Loucy (cell line): Measurements from ENCODE around the gene AGRN.

ENCODE experiments used
- H2AFZ ChIP-seq: fragments of 200-600 bp; sonication (generic); 2 replicates; pipeline ENCODE4 v1.6.0; 2016; ENCODE audit warnings: antibody characterized with exemption, mild to moderate bottlenecking, low read length, moderate library complexity
- H3F3A ChIP-seq: fragments of 200-600 bp; 2 replicates; pipeline ENCODE4 v1.6.0; 2016; ENCODE audit warnings: antibody characterized with exemption, low read depth, mild to moderate bottlenecking
- H3K27me3 ChIP-seq: fragments of 200-600 bp; sonication (generic); 2 replicates; pipeline ENCODE4 v1.6.1; 2014; ENCODE audit warnings: low read length, mild to moderate bottlenecking; ENCODE audit not compliant: insufficient read depth, poor library complexity, severe bottlenecking
- H3K36me3 ChIP-seq: fragments of 200-600 bp; sonication (generic); 2 replicates; pipeline ENCODE4 v1.6.1; 2016; ENCODE audit warnings: low read length; ENCODE audit not compliant: insufficient read depth
- H3K4me1 ChIP-seq: fragments of 200-600 bp; sonication (generic); 2 replicates; pipeline ENCODE4 v1.5.1; 2014; ENCODE audit warnings: low read length, mild to moderate bottlenecking; ENCODE audit not compliant: insufficient read depth, poor library complexity, severe bottlenecking
- H3K4me2 ChIP-seq: fragments of 200-600 bp; sonication (generic); 2 replicates; pipeline ENCODE4 v1.6.0; 2014; ENCODE audit warnings: antibody characterized with exemption, low read length, low read depth, mild to moderate bottlenecking; ENCODE audit not compliant: poor library complexity, severe bottlenecking
- H3K4me3 ChIP-seq: fragments of 200-600 bp; sonication (generic); 2 replicates; pipeline ENCODE4 v1.5.1; 2014; ENCODE audit warnings: low read length, mild to moderate bottlenecking, mixed read lengths; ENCODE audit not compliant: poor library complexity, severe bottlenecking
- H3K79me2 ChIP-seq: fragments of 200-600 bp; sonication (generic); 2 replicates; pipeline ENCODE4 v1.6.1; 2014; ENCODE audit warnings: low read length; ENCODE audit not compliant: insufficient read depth
- H3K9ac ChIP-seq: fragments of 200-600 bp; sonication (generic); 2 replicates; pipeline ENCODE4 v1.6.0; 2014; ENCODE audit warnings: mild to moderate bottlenecking, low read depth, low read length, moderate library complexity; ENCODE audit not compliant: poor library complexity, severe bottlenecking
- H3K9me2 ChIP-seq: fragments of 200-600 bp; sonication (generic); replicated peaks from 2 replicates; pipeline ENCODE4 v1.6.1; 2016; ENCODE audit warnings: low read depth, low read length, mixed read lengths
- H3K9me3 ChIP-seq: fragments of 200-600 bp; sonication (generic); 2 replicates; pipeline ENCODE4 v1.6.1; 2014; ENCODE audit warnings: mild to moderate bottlenecking, antibody characterized with exemption, low read length, low read depth; ENCODE audit not compliant: insufficient read depth
- H4K20me1 ChIP-seq: fragments of 200-600 bp; sonication (generic); 2 replicates; pipeline ENCODE4 v1.6.0; 2014; ENCODE audit warnings: antibody characterized with exemption, low read length, mild to moderate bottlenecking; ENCODE audit not compliant: insufficient read depth, poor library complexity, severe bottlenecking
- CTCF ChIP-seq: fragments of 200-600 bp; sonication (generic); conservative IDR thresholded peaks from 2 replicates; pipeline ENCODE4 v1.5.1; 2014; ENCODE audit warnings: mild to moderate bottlenecking, antibody characterized with exemption, low read length
- EZH2phosphoT487 ChIP-seq: fragments of 200-600 bp; IDR thresholded peaks from 2 replicates; pipeline ENCODE4 v1.6.1; 2018; ENCODE audit warnings: antibody characterized with exemption, mild to moderate bottlenecking, moderate library complexity, borderline replicate concordance

The AGRN gene

GRCh38 chr1:1090424-1091343 lies 70.8 kb downstream of the AGRN start:
- Histone ChIP-seq H3K27me3 (no peaks in the 10 kb centered on the region), H3K79me2 (no peaks in the 10 kb centered on the region), H2AFZ (no peak overlapping the region), H3F3A (no peaks in the 10 kb centered on the region), H4K20me1 (no peaks in the 10 kb centered on the region), H3K4me2 (no peak overlapping the region), H3K4me1 (no peaks in the 10 kb centered on the region), H3K9ac (no peak overlapping the region), H3K4me3 (no peak overlapping the region), H3K9me3 (no peaks in the 10 kb centered on the region), H3K9me2 (no peaks in the 10 kb centered on the region), H3K36me3 (no peaks in the 10 kb centered on the region)
- TF ChIP-seq CTCF (no peak), EZH2phosphoT487 (no peak)

GRCh38 chr1:1091344-1092148 lies 71.6 kb downstream of the AGRN start:
- Histone ChIP-seq H2AFZ (no peak overlapping the region), H3K79me2 (no peaks in the 10 kb centered on the region), H3K9me2 (no peaks in the 10 kb centered on the region), H3K9me3 (no peaks in the 10 kb centered on the region), H4K20me1 (no peaks in the 10 kb centered on the region), H3K4me3 (no peak overlapping the region), H3F3A (no peaks in the 10 kb centered on the region), H3K36me3 (no peaks in the 10 kb centered on the region), H3K4me1 (no peaks in the 10 kb centered on the region), H3K9ac (no peak overlapping the region), H3K27me3 (no peaks in the 10 kb centered on the region), H3K4me2 (no peak overlapping the region)
- TF ChIP-seq EZH2phosphoT487: no peak
- no peak for TF ChIP-seq CTCF

GRCh38 chr1:1092149-1092855 lies 72.4 kb downstream of the AGRN start:
- Histone ChIP-seq H3K9me2 (no peaks in the 10 kb centered on the region), H3K9ac (no peak overlapping the region), H2AFZ (no peak overlapping the region), H3K4me2 (no peak overlapping the region), H3K27me3 (no peaks in the 10 kb centered on the region), H4K20me1 (no peaks in the 10 kb centered on the region), H3K4me3 (no peak overlapping the region), H3K36me3 (no peaks in the 10 kb centered on the region), H3K79me2 (no peaks in the 10 kb centered on the region), H3K4me1 (no peaks in the 10 kb centered on the region), H3K9me3 (no peaks in the 10 kb centered on the region), H3F3A (no peaks in the 10 kb centered on the region)
- TF ChIP-seq CTCF (no peak), EZH2phosphoT487 (no peak)
